Large intestine (tissue), 3 donors: ENCODE data around the gene CLN5. TPM values are rescaled to one million over a fixed set of nuclear protein-coding genes. Genes with fewer than 3 reads are reported as not detected.

ENCODE experiments used
- DNase-seq, 2 donors: peaks; one replicate each; pipeline versions ENCODE4 v3.0.0 to v3.0.0-alpha.2; 2013
- H3K27ac ChIP-seq: one replicate; pipeline ENCODE4 v1.5.1; 2013; ENCODE audit warnings: low read length
- H3K27me3 ChIP-seq: 2 replicates; pipeline ENCODE4 v1.6.1; 2013; ENCODE audit warnings: low read length; ENCODE audit not compliant: control insufficient read depth, insufficient read depth
- H3K36me3 ChIP-seq: 2 replicates; pipeline ENCODE4 v1.6.1; 2013; ENCODE audit warnings: low read length; ENCODE audit not compliant: control insufficient read depth, insufficient read depth
- H3K4me1 ChIP-seq: one replicate; pipeline ENCODE4 v1.6.1; 2013; ENCODE audit warnings: low read length; ENCODE audit not compliant: control insufficient read depth, insufficient read depth
- H3K4me3 ChIP-seq: one replicate; pipeline ENCODE4 v1.5.1; 2013; ENCODE audit warnings: low read length
- H3K9me3 ChIP-seq: one replicate; pipeline ENCODE4 v1.6.1; 2013; ENCODE audit warnings: mild to moderate bottlenecking, low read depth, low read length, moderate library complexity; ENCODE audit not compliant: control insufficient read depth
- WGBS: methylation state at CpG from one replicate; pipeline ENCODE4 v1.1.5; 2013; ENCODE audit warnings: low lambda C conversion rate; ENCODE audit not compliant: insufficient coverage; 5-methylcytosine and 5-hydroxymethylcytosine counted together
- polyA plus RNA-seq: library from polyadenylated mRNA; unstranded; fragments of 120-200 nt; gene quantifications from one replicate; pipeline ENCODE4 v1.2.1, GENCODE V29; 2013

The CLN5 gene
- polyA plus RNA-seq, 1 donor, result 37.7 TPM

- H3K27me3 ChIP-seq, result no peaks in the 10 kb centered on the region
- H3K27ac ChIP-seq, result no peak overlapping the region
- no peaks in the 10 kb centered on the region for H3K9me3 ChIP-seq
- WGBS, result no CpG with 5 or more reads among the region's 4 CpGs
- H3K4me3 ChIP-seq, result no peak overlapping the region
- DNase-seq, result no peak
- H3K4me1 ChIP-seq, result no peaks in the 10 kb centered on the region
- peaks cover 62% of the 10 kb centered on the region for H3K36me3 ChIP-seq
These were observed 61.3 kb downstream of the CLN5 start for GRCh38 chr13:77053192-77053591.

Other genes with a start within 250 kb of the CLN5 start
- gene KCTD12, start 105.7 kb upstream of the CLN5 start, polyA plus RNA-seq, result 101 TPM
- gene ACOD1, start 43.6 kb upstream of the CLN5 start, polyA plus RNA-seq, result not detected
- gene FBXL3, start 35.1 kb downstream of the CLN5 start, polyA plus RNA-seq, result 46.4 TPM